ENCODE data around the gene AP2A1.
A peak's percentile ranks its signal among the peaks of the same experiment; 100 is the strongest.
"Not testable (repeated sequence)": the region's sequence is repeated elsewhere in the genome, so short reads cannot be mapped to it uniquely, and the experiment has no call there.

The AP2A1 gene

GRCh38 chr19:49814010-49814409 is 47.2 kb downstream of the AP2A1 start:
- no peak for DNase-seq (ENCODE audit: low spot score)
- in situ Hi-C loops (cut with MboI; ENCODE audit: low sequenced_read_pairs, unreplicated experiment): no loop called here
- TF ChIP-seq, protein P1, sequence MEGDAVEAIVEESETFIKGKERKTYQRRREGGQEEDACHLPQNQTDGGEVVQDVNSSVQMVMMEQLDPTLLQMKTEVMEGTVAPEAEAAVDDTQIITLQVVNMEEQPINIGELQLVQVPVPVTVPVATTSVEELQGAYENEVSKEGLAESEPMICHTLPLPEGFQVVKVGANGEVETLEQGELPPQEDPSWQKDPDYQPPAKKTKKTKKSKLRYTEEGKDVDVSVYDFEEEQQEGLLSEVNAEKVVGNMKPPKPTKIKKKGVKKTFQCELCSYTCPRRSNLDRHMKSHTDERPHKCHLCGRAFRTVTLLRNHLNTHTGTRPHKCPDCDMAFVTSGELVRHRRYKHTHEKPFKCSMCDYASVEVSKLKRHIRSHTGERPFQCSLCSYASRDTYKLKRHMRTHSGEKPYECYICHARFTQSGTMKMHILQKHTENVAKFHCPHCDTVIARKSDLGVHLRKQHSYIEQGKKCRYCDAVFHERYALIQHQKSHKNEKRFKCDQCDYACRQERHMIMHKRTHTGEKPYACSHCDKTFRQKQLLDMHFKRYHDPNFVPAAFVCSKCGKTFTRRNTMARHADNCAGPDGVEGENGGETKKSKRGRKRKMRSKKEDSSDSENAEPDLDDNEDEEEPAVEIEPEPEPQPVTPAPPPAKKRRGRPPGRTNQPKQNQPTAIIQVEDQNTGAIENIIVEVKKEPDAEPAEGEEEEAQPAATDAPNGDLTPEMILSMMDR (IDR thresholded peaks at IDR 0.05; ENCODE audit: borderline replicate concordance, control extremely low read depth, extremely low read depth, insufficient read depth, missing control alignments): no peak

GRCh38 chr19:49816590-49816989 is 49.8 kb downstream of the AP2A1 start:
- TF ChIP-seq, protein P1 (IDR thresholded peaks at IDR 0.05; ENCODE audit: borderline replicate concordance, control extremely low read depth, extremely low read depth, insufficient read depth, missing control alignments): no peak
- no peak for DNase-seq (ENCODE audit: low spot score)
- in situ Hi-C loops (cut with MboI; ENCODE audit: low sequenced_read_pairs, unreplicated experiment): no loop called here

GRCh38 chr19:49817964-49818648 is 51.3 kb downstream of the AP2A1 start, which contains the start of gene MED25:
Gene MED25 (plus strand): TSS chr19:49818289. CDS start chr19:49818342, 53 bp downstream.
- peak; percentile 93 for DNase-seq (ENCODE audit: low spot score)
- in situ Hi-C loops (cut with MboI; ENCODE audit: low sequenced_read_pairs, unreplicated experiment): no loop called here
- TF ChIP-seq, protein P1 (IDR thresholded peaks at IDR 0.05; ENCODE audit: borderline replicate concordance, control extremely low read depth, extremely low read depth, insufficient read depth, missing control alignments): no peak

- no peak for DNase-seq (ENCODE audit: low spot score)
- TF ChIP-seq, protein P1 (IDR thresholded peaks at IDR 0.05; ENCODE audit: borderline replicate concordance, control extremely low read depth, extremely low read depth, insufficient read depth, missing control alignments): no peak
- in situ Hi-C loops (cut with MboI; ENCODE audit: low sequenced_read_pairs, unreplicated experiment): no loop called here
These were observed 52.0 kb downstream of the AP2A1 start for GRCh38 chr19:49818649-49819370.

GRCh38 chr19:49819452-49820115 is 52.8 kb downstream of the AP2A1 start:
- in situ Hi-C loops (cut with MboI; ENCODE audit: low sequenced_read_pairs, unreplicated experiment): not testable (repeated sequence)

DNA sequence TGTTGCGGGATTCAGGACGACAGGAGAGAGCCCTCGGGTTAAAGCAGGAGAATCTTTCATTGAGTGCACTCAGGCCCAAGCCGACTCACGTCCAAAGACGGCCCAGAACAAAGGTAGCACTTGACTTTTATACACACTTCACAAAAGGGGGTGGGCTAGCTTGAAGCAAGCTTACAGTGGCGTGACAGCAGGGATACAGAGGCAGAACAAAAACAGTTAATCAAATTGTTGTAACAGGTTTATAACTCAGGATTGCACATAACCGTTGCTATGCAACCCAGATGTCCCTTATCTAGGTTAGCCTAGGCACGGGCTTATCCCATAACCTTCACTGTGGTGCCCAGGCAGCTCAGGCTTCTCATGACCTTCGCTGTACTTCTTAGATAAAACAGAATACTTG is 53.3 kb downstream of the AP2A1 start:
- DNase-seq (ENCODE audit: low spot score): no peak
- TF ChIP-seq, protein P1 (IDR thresholded peaks at IDR 0.05; ENCODE audit: borderline replicate concordance, control extremely low read depth, extremely low read depth, insufficient read depth, missing control alignments): no peak
- in situ Hi-C loops (cut with MboI; ENCODE audit: low sequenced_read_pairs, unreplicated experiment): no loop called here

More at GRCh38 chr19:49819452-49820115, 52.8 kb downstream of the AP2A1 start:
- DNase-seq (ENCODE audit: low spot score): not testable (repeated sequence)
